HepG2 (cell line): Measurements from ENCODE around the gene MGST2. TPM values are rescaled to one million over a fixed set of nuclear protein-coding genes. Genes with fewer than 3 reads are reported as not detected.
A peak's percentile ranks its signal among the peaks of the same experiment; 100 is the strongest.

Experiments
- CCAR2 ChIP-seq: fragments of 200-400 bp; formaldehyde crosslinking; optimal IDR thresholded peaks from 2 replicates; pipeline ENCODE3; 2018; ENCODE audit warnings: low read depth, mild to moderate bottlenecking, low read length, moderate library complexity
- GZF1 ChIP-seq: sonication (generic); formaldehyde crosslinking; IDR thresholded peaks from 2 replicates; pipeline ENCODE4 v1.5.1; 2020; ENCODE audit warnings: mild to moderate bottlenecking, missing genetic modification reagents
- HMG20A ChIP-seq: IDR thresholded peaks from 2 replicates; pipeline ENCODE4 v1.6.1; 2016; ENCODE audit warnings: borderline replicate concordance
- HNRNPL ChIP-seq: fragments of 200-400 bp; formaldehyde crosslinking; IDR thresholded peaks from 2 replicates; pipeline ENCODE4 v1.6.1; 2017; ENCODE audit warnings: mild to moderate bottlenecking, low read depth, low read length
- JUND ChIP-seq: sonication (generic); formaldehyde crosslinking; IDR thresholded peaks from 2 replicates; pipeline ENCODE4 v1.8.0; 2022; ENCODE audit warnings: mild to moderate bottlenecking, missing genetic modification reagents
- KMT2A ChIP-seq: sonication (generic); formaldehyde crosslinking; IDR thresholded peaks from 2 replicates; pipeline ENCODE4 v1.4.0; 2020; ENCODE audit warnings: missing genetic modification reagents
- MAX ChIP-seq: IDR thresholded peaks from 2 replicates; pipeline ENCODE4 v1.6.1; 2012; ENCODE audit warnings: inconsistent platforms
- RXRB ChIP-seq: IDR thresholded peaks from 2 replicates; pipeline ENCODE4 v1.6.1; 2016; ENCODE audit warnings: borderline replicate concordance, missing genetic modification reagents, missing compliant biosample characterization
- SCMH1 ChIP-seq: sonication (generic); formaldehyde crosslinking; IDR thresholded peaks from 2 replicates; pipeline ENCODE4 v1.9.0; 2021; ENCODE audit warnings: missing genetic modification reagents, mild to moderate bottlenecking, borderline replicate concordance
- SOX6 ChIP-seq, 2 experiments: fragments of 450-650 bp in 1 of 2; sonication (generic) in 1 of 2; formaldehyde crosslinking in 1 of 2; IDR thresholded peaks; 2 replicates each; pipeline versions ENCODE4 v1.4.0 to v1.6.1; 2017 to 2020; ENCODE audit warnings: antibody characterized with exemption in 1 of 2, mild to moderate bottlenecking in 1 of 2, missing genetic modification reagents in 1 of 2
- TFE3 ChIP-seq: IDR thresholded peaks from 2 replicates; pipeline ENCODE4 v1.6.1; 2016
- TP53 ChIP-seq: sonication (generic); formaldehyde crosslinking; conservative IDR thresholded peaks from 2 replicates; pipeline ENCODE4 v1.4.0; 2020; ENCODE audit warnings: missing genetic modification reagents
- ZNF224 ChIP-seq: sonication (generic); formaldehyde crosslinking; IDR thresholded peaks from 2 replicates; pipeline ENCODE4 v1.5.0; 2020; ENCODE audit warnings: mild to moderate bottlenecking, missing genetic modification reagents
- ZNF263 ChIP-seq: sonication (generic); formaldehyde crosslinking; IDR thresholded peaks from 2 replicates; pipeline ENCODE4 v1.4.0; 2020; ENCODE audit warnings: missing genetic modification reagents
- ZNF333 ChIP-seq: sonication (generic); formaldehyde crosslinking; IDR thresholded peaks from 2 replicates; pipeline ENCODE4 v1.4.0; 2020; ENCODE audit warnings: mild to moderate bottlenecking, missing genetic modification reagents, borderline replicate concordance
- ZNF430 ChIP-seq: sonication (generic); formaldehyde crosslinking; IDR thresholded peaks from 2 replicates; pipeline ENCODE4 v1.9.0; 2021; ENCODE audit warnings: mild to moderate bottlenecking, missing genetic modification reagents
- ZNF605 ChIP-seq: sonication (generic); formaldehyde crosslinking; IDR thresholded peaks from 2 replicates; pipeline ENCODE4 v1.8.0; 2022; ENCODE audit warnings: mild to moderate bottlenecking, missing genetic modification reagents
- ZNF740 ChIP-seq: sonication (generic); formaldehyde crosslinking; IDR thresholded peaks from 2 replicates; pipeline ENCODE4 v1.4.0; 2020; ENCODE audit warnings: missing genetic modification reagents
- polyA plus RNA-seq, 8 experiments: library from polyadenylated mRNA; depleted of rRNA in 3 of 8; stranded (reverse) in 7 of 8; unstranded in 1 of 8; fragments of >200 nt; fragmentation: Illumina TruSeq in 4 of 8; extraction: Trizol in 4 of 8; gene quantifications; 2 replicates each; pipeline versions ENCODE4 v1.2.1 to v1.2.3, GENCODE V29; 2011 to 2016; ENCODE audit warnings: low read depth in 4 of 8, missing spikeins in 1 of 8, mixed read lengths in 1 of 8; ENCODE audit not compliant: insufficient read depth in 1 of 8
- total RNA-seq, 5 experiments: library from RNA; depleted of rRNA; stranded (reverse); fragments of >200 nt; fragmentation: Illumina TruSeq; extraction: Trizol; gene quantifications; 2 replicates each; pipeline ENCODE4 v1.2.3, GENCODE V29; 2016; ENCODE audit warnings: low read depth in 1 of 5
- TF ChIP-seq, protein P1 (sequence below): sonication (generic); formaldehyde crosslinking; IDR thresholded peaks from 2 replicates; pipeline ENCODE4 v1.5.1; 2020; ENCODE audit warnings: mild to moderate bottlenecking, missing genetic modification reagents, borderline replicate concordance
- TF ChIP-seq, protein P2 (sequence below): sonication (generic); formaldehyde crosslinking; IDR thresholded peaks from 2 replicates; pipeline ENCODE4 v1.5.1; 2020; ENCODE audit warnings: missing genetic modification reagents, mild to moderate bottlenecking, borderline replicate concordance

MGST2 gene
- total and polyA plus RNA-seq, 2 of the 13 experiments (the other 11 are each of a cell fraction or from before 2014, with no cell fraction given) = 205 to 416 TPM

DNA sequence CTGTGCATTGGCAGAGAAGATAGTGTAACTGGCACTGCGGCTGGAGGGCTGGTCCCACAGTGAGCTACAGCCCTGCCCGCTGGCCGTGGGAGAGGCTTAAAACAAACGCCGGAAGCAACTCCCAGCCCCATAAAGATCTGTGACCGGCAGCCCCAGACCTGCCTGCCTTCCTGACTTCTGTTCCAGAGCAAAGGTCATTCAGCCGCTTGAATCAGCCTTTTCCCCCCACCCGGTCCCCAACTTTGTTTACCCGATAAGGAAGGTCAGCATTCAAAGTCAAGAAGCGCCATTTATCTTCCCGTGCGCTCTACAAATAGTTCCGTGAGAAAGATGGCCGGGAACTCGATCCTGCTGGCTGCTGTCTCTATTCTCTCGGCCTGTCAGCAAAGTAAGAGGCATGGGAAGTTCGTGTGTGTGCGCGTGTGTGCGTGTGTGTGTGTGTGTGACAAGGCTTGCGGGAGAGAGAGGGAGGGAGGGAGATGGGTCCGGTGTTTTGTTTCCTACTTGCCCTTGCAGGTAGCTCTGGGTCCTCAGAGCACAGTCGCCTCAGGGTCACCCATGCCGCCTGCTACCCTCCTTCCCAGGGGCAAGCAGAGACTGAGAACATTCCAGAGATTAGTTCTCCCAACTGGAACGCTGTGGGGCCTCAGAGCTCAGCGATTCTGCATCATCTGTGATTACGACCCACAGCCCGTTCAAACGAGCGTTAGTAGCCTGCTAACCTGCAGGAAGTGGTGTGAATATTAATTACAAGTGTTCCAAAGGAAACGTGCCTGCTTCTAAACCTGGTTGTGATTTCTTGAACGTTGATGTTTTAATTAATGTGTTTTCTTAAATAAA is at the start of gene MGST2 (continued):
- TF ChIP-seq, protein P1, sequence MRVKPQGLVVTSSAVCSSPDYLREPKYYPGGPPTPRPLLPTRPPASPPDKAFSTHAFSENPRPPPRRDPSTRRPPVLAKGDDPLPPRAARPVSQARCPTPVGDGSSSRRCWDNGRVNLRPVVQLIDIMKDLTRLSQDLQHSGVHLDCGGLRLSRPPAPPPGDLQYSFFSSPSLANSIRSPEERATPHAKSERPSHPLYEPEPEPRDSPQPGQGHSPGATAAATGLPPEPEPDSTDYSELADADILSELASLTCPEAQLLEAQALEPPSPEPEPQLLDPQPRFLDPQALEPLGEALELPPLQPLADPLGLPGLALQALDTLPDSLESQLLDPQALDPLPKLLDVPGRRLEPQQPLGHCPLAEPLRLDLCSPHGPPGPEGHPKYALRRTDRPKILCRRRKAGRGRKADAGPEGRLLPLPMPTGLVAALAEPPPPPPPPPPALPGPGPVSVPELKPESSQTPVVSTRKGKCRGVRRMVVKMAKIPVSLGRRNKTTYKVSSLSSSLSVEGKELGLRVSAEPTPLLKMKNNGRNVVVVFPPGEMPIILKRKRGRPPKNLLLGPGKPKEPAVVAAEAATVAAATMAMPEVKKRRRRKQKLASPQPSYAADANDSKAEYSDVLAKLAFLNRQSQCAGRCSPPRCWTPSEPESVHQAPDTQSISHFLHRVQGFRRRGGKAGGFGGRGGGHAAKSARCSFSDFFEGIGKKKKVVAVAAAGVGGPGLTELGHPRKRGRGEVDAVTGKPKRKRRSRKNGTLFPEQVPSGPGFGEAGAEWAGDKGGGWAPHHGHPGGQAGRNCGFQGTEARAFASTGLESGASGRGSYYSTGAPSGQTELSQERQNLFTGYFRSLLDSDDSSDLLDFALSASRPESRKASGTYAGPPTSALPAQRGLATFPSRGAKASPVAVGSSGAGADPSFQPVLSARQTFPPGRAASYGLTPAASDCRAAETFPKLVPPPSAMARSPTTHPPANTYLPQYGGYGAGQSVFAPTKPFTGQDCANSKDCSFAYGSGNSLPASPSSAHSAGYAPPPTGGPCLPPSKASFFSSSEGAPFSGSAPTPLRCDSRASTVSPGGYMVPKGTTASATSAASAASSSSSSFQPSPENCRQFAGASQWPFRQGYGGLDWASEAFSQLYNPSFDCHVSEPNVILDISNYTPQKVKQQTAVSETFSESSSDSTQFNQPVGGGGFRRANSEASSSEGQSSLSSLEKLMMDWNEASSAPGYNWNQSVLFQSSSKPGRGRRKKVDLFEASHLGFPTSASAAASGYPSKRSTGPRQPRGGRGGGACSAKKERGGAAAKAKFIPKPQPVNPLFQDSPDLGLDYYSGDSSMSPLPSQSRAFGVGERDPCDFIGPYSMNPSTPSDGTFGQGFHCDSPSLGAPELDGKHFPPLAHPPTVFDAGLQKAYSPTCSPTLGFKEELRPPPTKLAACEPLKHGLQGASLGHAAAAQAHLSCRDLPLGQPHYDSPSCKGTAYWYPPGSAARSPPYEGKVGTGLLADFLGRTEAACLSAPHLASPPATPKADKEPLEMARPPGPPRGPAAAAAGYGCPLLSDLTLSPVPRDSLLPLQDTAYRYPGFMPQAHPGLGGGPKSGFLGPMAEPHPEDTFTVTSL (CRISPR knock-in tag) = peak; percentile 94
- peak; percentile 86 for TF ChIP-seq HNRNPL
- TF ChIP-seq KMT2A (CRISPR knock-in tag) = peak; percentile 73
- TF ChIP-seq MAX = peak; percentile 66
- TF ChIP-seq HMG20A (CRISPR knock-in tag) = peak; percentile 74; the same call in 1 of the 2 replicates
- peak; percentile 81; the same call in 1 of the 2 replicates for TF ChIP-seq TP53 (CRISPR knock-in tag)
- TF ChIP-seq GZF1 = no peak
- TF ChIP-seq RXRB (CRISPR knock-in tag) = peak; percentile 97
- peak; percentile 34; the same call in 1 of the 2 replicates for TF ChIP-seq ZNF430 (CRISPR knock-in tag)
- no peak for TF ChIP-seq ZNF224 (CRISPR knock-in tag)
- no peak for TF ChIP-seq SCMH1
- TF ChIP-seq ZNF263 (CRISPR knock-in tag) = peak; percentile 46
- 0 out of 2 replicates have a peak, but pooled peaks have one; percentile 65 for TF ChIP-seq ZNF333
- TF ChIP-seq TFE3 = peak; percentile 70
- no peak for TF ChIP-seq JUND
- TF ChIP-seq, protein P2, sequence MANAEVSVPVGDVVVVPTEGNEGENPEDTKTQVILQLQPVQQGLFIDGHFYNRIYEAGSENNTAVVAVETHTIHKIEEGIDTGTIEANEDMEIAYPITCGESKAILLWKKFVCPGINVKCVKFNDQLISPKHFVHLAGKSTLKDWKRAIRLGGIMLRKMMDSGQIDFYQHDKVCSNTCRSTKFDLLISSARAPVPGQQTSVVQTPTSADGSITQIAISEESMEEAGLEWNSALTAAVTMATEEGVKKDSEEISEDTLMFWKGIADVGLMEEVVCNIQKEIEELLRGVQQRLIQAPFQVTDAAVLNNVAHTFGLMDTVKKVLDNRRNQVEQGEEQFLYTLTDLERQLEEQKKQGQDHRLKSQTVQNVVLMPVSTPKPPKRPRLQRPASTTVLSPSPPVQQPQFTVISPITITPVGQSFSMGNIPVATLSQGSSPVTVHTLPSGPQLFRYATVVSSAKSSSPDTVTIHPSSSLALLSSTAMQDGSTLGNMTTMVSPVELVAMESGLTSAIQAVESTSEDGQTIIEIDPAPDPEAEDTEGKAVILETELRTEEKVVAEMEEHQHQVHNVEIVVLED (CRISPR knock-in tag) = peak; percentile 52; the same call in 1 of the 2 replicates
- no peak for TF ChIP-seq CCAR2
- TF ChIP-seq SOX6 (IDR thresholded peaks at IDR 0.05) = no peak
- peak; percentile 95 for TF ChIP-seq SOX6 (CRISPR knock-in tag; IDR thresholded peaks at IDR 0.05)
- TF ChIP-seq ZNF605 = peak; percentile 62; the same call in 1 of the 2 replicates
- TF ChIP-seq ZNF740 (CRISPR knock-in tag) = peak; percentile 58; the same call in 1 of the 2 replicates
